A549 (cell line): ENCODE data around the gene GPRC6A. TPM values are rescaled to one million over a fixed set of nuclear protein-coding genes. Genes with fewer than 3 reads are reported as not detected.
A peak's percentile ranks its signal among the peaks of the same experiment; 100 is the strongest.

Experiments used
- ATAC-seq, 2 experiments: fragments of 200-7000 bp in 1 of 2; fragments of >200 bp in 1 of 2; cut with Nextera tagmentation in 1 of 2; cut with Tn5 transposase in 1 of 2; 3 replicates each; pipeline versions ENCODE4 v1.8.0 to v1.9.1; 2018 to 2020; ENCODE audit warnings: mild to moderate bottlenecking in 1 of 2, moderate library complexity in 1 of 2
- CTCF ChIA-PET: fragments of 300-600 bp; sonication (Branson Sonifier 250); formaldehyde crosslinking; extraction: SDS; loops from one replicate; lab custom pipeline; 2021; ENCODE audit warnings: antibody characterized with exemption, inconsistent platforms; lab: Yijun Ruan, JAX
- POLR2A ChIA-PET: fragments of 350-600 bp; formaldehyde crosslinking; extraction: SDS; loops from one replicate; lab custom pipeline; 2021; ENCODE audit warnings: antibody characterized with exemption, inconsistent platforms; lab: Yijun Ruan, JAX
- DNase-seq, 2 experiments: peaks; one replicate each; pipeline versions ENCODE4 v3.0.0 to v3.0.0-alpha.2; 2011 to 2016; ENCODE audit warnings: low read depth in 1 of 2, low spot score in 1 of 2
- FAIRE-seq: peaks from 2 replicates; lab custom pipeline; 2011; peaks lifted over from hg19 to GRCh38; lab: Jason Lieb, UNC
- H3K27ac ChIP-seq, 2 experiments: fragments of >200 bp; sonication (Bioruptor Twin); formaldehyde crosslinking; 3 replicates each; pipeline ENCODE4 v1.5.1; 2016 to 2017
- H3K4me1 ChIP-seq: fragments of >200 bp; sonication (Bioruptor Twin); formaldehyde crosslinking; 3 replicates; pipeline ENCODE4 v1.6.1; 2016
- H3K4me2 ChIP-seq: fragments of >200 bp; sonication (Bioruptor Twin); formaldehyde crosslinking; 3 replicates; pipeline ENCODE4 v1.6.1; 2016
- H3K4me3 ChIP-seq: fragments of >200 bp; sonication (Bioruptor Twin); formaldehyde crosslinking; 3 replicates; pipeline ENCODE4 v1.5.1; 2016
- H3K9me3 ChIP-seq: fragments of >200 bp; sonication (Bioruptor Twin); formaldehyde crosslinking; 3 replicates; pipeline ENCODE4 v1.6.1; 2016
- BCL3 ChIP-seq: fragments of >200 bp; sonication (Bioruptor Twin); formaldehyde crosslinking; IDR thresholded peaks from 3 replicates; pipeline ENCODE4 v1.6.1; 2016
- BHLHE40 ChIP-seq: IDR thresholded peaks from 2 replicates; pipeline ENCODE4 v1.6.1; 2012; ENCODE audit warnings: low read depth, low read length, inconsistent platforms
- CBX2 ChIP-seq: fragments of 200-600 bp; sonication (generic); IDR thresholded peaks from 2 replicates; pipeline ENCODE4 v1.6.1; 2016; ENCODE audit warnings: low read depth, mild to moderate bottlenecking, borderline replicate concordance
- CHD2 ChIP-seq: fragments of 150-350 bp; IDR thresholded peaks from 2 replicates; pipeline ENCODE4 v1.6.1; 2014; ENCODE audit warnings: low read length; ENCODE audit not compliant: partially characterized antibody
- EHF ChIP-seq: fragments of 250-450 bp; sonication (Bioruptor Pico); IDR thresholded peaks from 2 replicates; pipeline ENCODE4 v1.5.0; 2020; ENCODE audit warnings: mild to moderate bottlenecking
- EHMT2 ChIP-seq: fragments of 200-600 bp; sonication (generic); IDR thresholded peaks from 2 replicates; pipeline ENCODE4 v1.6.1; 2016; ENCODE audit warnings: antibody characterized with exemption, low read depth, mild to moderate bottlenecking, moderate library complexity
- ELK1 ChIP-seq: fragments of 150-350 bp; IDR thresholded peaks from 2 replicates; pipeline ENCODE4 v1.6.1; 2014; ENCODE audit warnings: low read depth, mild to moderate bottlenecking, low read length
- FOSB ChIP-seq: fragments of 250-450 bp; sonication (Bioruptor Pico); IDR thresholded peaks from 2 replicates; pipeline ENCODE4 v1.5.0; 2020; ENCODE audit warnings: mild to moderate bottlenecking, moderate library complexity
- FOXS1 ChIP-seq: fragments of 250-450 bp; sonication (Bioruptor Pico); IDR thresholded peaks from 2 replicates; pipeline ENCODE4 v1.5.0; 2020; ENCODE audit warnings: mild to moderate bottlenecking, moderate library complexity
- HOXA7 ChIP-seq: fragments of 250-450 bp; sonication (Bioruptor Pico); IDR thresholded peaks from 2 replicates; pipeline ENCODE4 v1.5.0; 2020; ENCODE audit warnings: mild to moderate bottlenecking, moderate library complexity
- HOXB13 ChIP-seq: fragments of 250-450 bp; sonication (Bioruptor Pico); IDR thresholded peaks from 2 replicates; pipeline ENCODE4 v1.5.0; 2020; ENCODE audit warnings: low read depth, mild to moderate bottlenecking, moderate library complexity
- KDM5A ChIP-seq: fragments of 200-600 bp; sonication (generic); IDR thresholded peaks from 2 replicates; pipeline ENCODE4 v1.6.1; 2016; ENCODE audit warnings: antibody characterized with exemption, mild to moderate bottlenecking
- MYC ChIP-seq: IDR thresholded peaks from 2 replicates; pipeline ENCODE4 v1.6.1; 2012; ENCODE audit warnings: mild to moderate bottlenecking, inconsistent platforms, low read length, improper control_type of control experiment, borderline replicate concordance
- PHF8 ChIP-seq: fragments of 200-600 bp; sonication (generic); IDR thresholded peaks from 2 replicates; pipeline ENCODE4 v1.6.1; 2016; ENCODE audit warnings: low read depth, mild to moderate bottlenecking, antibody characterized with exemption, moderate library complexity, borderline replicate concordance
- POLR2A ChIP-seq: IDR thresholded peaks from 2 replicates; pipeline ENCODE4 v1.6.1; 2012; ENCODE audit warnings: mild to moderate bottlenecking, low read length
- RAD21 ChIP-seq, 2 experiments: fragments of >200 bp in 1 of 2; sonication (Bioruptor Twin) in 1 of 2; formaldehyde crosslinking in 1 of 2; IDR thresholded peaks in 1 of 2; conservative IDR thresholded peaks in 1 of 2; 2 replicates in 1 of 2; 3 replicates in 1 of 2; pipeline ENCODE4 v1.6.1; 2012 to 2018; ENCODE audit warnings: inconsistent platforms in 1 of 2
- RARB ChIP-seq: fragments of 250-450 bp; sonication (Bioruptor Pico); IDR thresholded peaks from 2 replicates; pipeline ENCODE4 v1.8.0; 2021; ENCODE audit warnings: mild to moderate bottlenecking, moderate library complexity
- SREBF2 ChIP-seq: fragments of 450-650 bp; IDR thresholded peaks from 2 replicates; pipeline ENCODE4 v1.6.1; 2014; ENCODE audit warnings: mild to moderate bottlenecking, moderate library complexity
- ZFP36 ChIP-seq: fragments of 450-650 bp; IDR thresholded peaks from 2 replicates; pipeline ENCODE4 v1.6.1; 2014; ENCODE audit warnings: borderline replicate concordance; ENCODE audit not compliant: partially characterized antibody
- ZSCAN20 ChIP-seq: fragments of 250-450 bp; sonication (Bioruptor Pico); IDR thresholded peaks from 2 replicates; pipeline ENCODE4 v1.8.0; 2022; ENCODE audit warnings: mild to moderate bottlenecking, moderate library complexity
- WGBS: methylation state at CpG from one replicate; pipeline ENCODE4 v1.1.6; 2017; ENCODE audit errors: missing lambda C conversion rate; 5-methylcytosine and 5-hydroxymethylcytosine counted together
- polyA plus RNA-seq, 4 experiments: library from polyadenylated mRNA; depleted of rRNA in 3 of 4; stranded (reverse); fragments of >200 nt; fragmentation: RNase III in 1 of 4; extraction: RNeasy Plus Mini Kit Qiagen cat#74134 plus additional on column Dnase treatment in 1 of 4; gene quantifications; 2 replicates in 3 of 4; 3 replicates in 1 of 4; pipeline ENCODE4 v1.2.3, GENCODE V29; 2011 to 2017
- TF ChIP-seq, protein P1 (sequence below): fragments of 200-600 bp; sonication (generic); IDR thresholded peaks from 2 replicates; pipeline ENCODE4 v1.6.1; 2016; ENCODE audit warnings: antibody characterized with exemption, mild to moderate bottlenecking, moderate library complexity
- TF ChIP-seq, protein P2 (sequence below): fragments of >200 bp; sonication (Bioruptor Twin); formaldehyde crosslinking; IDR thresholded peaks from 3 replicates; pipeline ENCODE4 v1.5.1; 2016
- TF ChIP-seq, protein P3 (sequence below): IDR thresholded peaks from 2 replicates; pipeline ENCODE4 v1.6.1; 2012; ENCODE audit warnings: low read depth, borderline replicate concordance
- TF ChIP-seq, protein P4 (sequence below): fragments of >200 bp; sonication (Bioruptor Twin); formaldehyde crosslinking; IDR thresholded peaks from 2 replicates; pipeline ENCODE4 v1.6.1; 2016

Gene GPRC6A
- polyA plus RNA-seq, 2 of the 4 experiments (the other 2 are of a cell fraction) = not detected

- ChIA-PET CTCF (interaction anchor here (1.5 kb wide), 1 partner anchor 10 kb away, joined by 5 read pairs; no protein-coding TSS in a partner anchor), POLR2A (no interaction called here)
- DNase-seq (no peak), FAIRE-seq (no peak), ATAC-seq (no peak)
- Histone ChIP-seq H3K4me2 (no peak overlapping the region), H3K27ac (no peak overlapping the region), H3K9me3 (peaks cover 5% of the 10 kb centered on the region; the same call in 1 of the 3 replicates), H3K4me1 (no peaks in the 10 kb centered on the region), H3K4me3 (no peak overlapping the region)
- no peak for TF ChIP-seq FOXS1
- TF ChIP-seq ELK1 = no peak
- TF ChIP-seq, protein P1, sequence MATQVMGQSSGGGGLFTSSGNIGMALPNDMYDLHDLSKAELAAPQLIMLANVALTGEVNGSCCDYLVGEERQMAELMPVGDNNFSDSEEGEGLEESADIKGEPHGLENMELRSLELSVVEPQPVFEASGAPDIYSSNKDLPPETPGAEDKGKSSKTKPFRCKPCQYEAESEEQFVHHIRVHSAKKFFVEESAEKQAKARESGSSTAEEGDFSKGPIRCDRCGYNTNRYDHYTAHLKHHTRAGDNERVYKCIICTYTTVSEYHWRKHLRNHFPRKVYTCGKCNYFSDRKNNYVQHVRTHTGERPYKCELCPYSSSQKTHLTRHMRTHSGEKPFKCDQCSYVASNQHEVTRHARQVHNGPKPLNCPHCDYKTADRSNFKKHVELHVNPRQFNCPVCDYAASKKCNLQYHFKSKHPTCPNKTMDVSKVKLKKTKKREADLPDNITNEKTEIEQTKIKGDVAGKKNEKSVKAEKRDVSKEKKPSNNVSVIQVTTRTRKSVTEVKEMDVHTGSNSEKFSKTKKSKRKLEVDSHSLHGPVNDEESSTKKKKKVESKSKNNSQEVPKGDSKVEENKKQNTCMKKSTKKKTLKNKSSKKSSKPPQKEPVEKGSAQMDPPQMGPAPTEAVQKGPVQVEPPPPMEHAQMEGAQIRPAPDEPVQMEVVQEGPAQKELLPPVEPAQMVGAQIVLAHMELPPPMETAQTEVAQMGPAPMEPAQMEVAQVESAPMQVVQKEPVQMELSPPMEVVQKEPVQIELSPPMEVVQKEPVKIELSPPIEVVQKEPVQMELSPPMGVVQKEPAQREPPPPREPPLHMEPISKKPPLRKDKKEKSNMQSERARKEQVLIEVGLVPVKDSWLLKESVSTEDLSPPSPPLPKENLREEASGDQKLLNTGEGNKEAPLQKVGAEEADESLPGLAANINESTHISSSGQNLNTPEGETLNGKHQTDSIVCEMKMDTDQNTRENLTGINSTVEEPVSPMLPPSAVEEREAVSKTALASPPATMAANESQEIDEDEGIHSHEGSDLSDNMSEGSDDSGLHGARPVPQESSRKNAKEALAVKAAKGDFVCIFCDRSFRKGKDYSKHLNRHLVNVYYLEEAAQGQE = no peak
- no peak for TF ChIP-seq MYC
- TF ChIP-seq ZSCAN20 (CRISPR knock-in tag) = no peak
- no peak for TF ChIP-seq BCL3
- no peak for TF ChIP-seq KDM5A
- TF ChIP-seq BHLHE40 = no peak
- TF ChIP-seq EHF = no peak
- no peak for TF ChIP-seq HOXA7 (CRISPR knock-in tag)
- TF ChIP-seq PHF8 = no peak
- TF ChIP-seq RARB (CRISPR knock-in tag) = no peak
- no peak for TF ChIP-seq FOSB (CRISPR knock-in tag)
- no peak for TF ChIP-seq EHMT2
- no peak for TF ChIP-seq HOXB13 (CRISPR knock-in tag)
These were observed 29.2 kb upstream of the GPRC6A start for GRCh38 chr6:116858060-116858459.

DNA sequence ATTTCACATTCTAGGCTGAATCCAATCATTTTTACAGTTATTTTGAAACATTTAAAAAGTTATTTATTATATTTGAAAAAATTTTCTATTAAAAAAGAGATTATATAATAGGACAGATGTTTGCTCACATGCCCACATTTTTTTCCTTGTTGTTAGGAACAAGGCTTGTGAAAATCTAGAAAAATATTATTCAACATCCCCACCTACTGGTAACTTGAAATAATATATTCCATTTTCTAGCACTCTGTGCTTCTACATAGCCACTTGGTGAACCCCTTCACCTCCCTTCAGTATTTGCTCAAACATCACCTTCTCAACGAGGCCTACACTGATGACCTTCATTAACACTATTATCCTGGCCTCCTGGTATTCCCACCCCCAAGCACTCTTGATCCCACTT is 18.3 kb upstream of the GPRC6A start:
- no peak overlapping the region for H3K4me2 ChIP-seq
- ChIA-PET POLR2A (no interaction called here), CTCF (interaction anchor here (0.7 to 2.5 kb wide), 9 partner anchors 8 to 730 kb away, joined by 3 to 12 read pairs (median 4); partner anchors contain the start of gene FAM162B)
- no peak for TF ChIP-seq POLR2A
- TF ChIP-seq CHD2 = no peak
- TF ChIP-seq, protein P2, sequence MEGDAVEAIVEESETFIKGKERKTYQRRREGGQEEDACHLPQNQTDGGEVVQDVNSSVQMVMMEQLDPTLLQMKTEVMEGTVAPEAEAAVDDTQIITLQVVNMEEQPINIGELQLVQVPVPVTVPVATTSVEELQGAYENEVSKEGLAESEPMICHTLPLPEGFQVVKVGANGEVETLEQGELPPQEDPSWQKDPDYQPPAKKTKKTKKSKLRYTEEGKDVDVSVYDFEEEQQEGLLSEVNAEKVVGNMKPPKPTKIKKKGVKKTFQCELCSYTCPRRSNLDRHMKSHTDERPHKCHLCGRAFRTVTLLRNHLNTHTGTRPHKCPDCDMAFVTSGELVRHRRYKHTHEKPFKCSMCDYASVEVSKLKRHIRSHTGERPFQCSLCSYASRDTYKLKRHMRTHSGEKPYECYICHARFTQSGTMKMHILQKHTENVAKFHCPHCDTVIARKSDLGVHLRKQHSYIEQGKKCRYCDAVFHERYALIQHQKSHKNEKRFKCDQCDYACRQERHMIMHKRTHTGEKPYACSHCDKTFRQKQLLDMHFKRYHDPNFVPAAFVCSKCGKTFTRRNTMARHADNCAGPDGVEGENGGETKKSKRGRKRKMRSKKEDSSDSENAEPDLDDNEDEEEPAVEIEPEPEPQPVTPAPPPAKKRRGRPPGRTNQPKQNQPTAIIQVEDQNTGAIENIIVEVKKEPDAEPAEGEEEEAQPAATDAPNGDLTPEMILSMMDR = peak; percentile 39
- no peak for TF ChIP-seq FOSB (CRISPR knock-in tag)
- TF ChIP-seq CBX2 = no peak
- TF ChIP-seq, protein P3, sequence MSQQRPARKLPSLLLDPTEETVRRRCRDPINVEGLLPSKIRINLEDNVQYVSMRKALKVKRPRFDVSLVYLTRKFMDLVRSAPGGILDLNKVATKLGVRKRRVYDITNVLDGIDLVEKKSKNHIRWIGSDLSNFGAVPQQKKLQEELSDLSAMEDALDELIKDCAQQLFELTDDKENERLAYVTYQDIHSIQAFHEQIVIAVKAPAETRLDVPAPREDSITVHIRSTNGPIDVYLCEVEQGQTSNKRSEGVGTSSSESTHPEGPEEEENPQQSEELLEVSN = no peak
- no peak for TF ChIP-seq EHMT2
- TF ChIP-seq, protein P4, sequence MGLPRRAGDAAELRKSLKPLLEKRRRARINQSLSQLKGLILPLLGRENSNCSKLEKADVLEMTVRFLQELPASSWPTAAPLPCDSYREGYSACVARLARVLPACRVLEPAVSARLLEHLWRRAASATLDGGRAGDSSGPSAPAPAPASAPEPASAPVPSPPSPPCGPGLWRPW = no peak
- TF ChIP-seq KDM5A = no peak
- TF ChIP-seq RAD21 (conservative IDR thresholded peaks at IDR 0.05 in 1 of 2, IDR thresholded peaks at IDR 0.05 in 1 of 2) = peak; percentile 43 to 62; a peak in 4 of 5 replicates
- no peak for TF ChIP-seq ZFP36
- no peak for TF ChIP-seq SREBF2
- ATAC-seq (peak; percentile 81), FAIRE-seq (no peak), DNase-seq (peak; percentile 4 to 23)
- WGBS = 0% methylated on average over 1 of the region's 1 CpG
- no peaks in the 10 kb centered on the region; the same call in 2 of the 3 replicates for H3K4me1 ChIP-seq
- no peak overlapping the region for H3K4me3 ChIP-seq
- no peaks in the 10 kb centered on the region for H3K9me3 ChIP-seq
- no peak overlapping the region for H3K27ac ChIP-seq
